Smooth muscle cell (in vitro differentiated cells): ENCODE data around the gene GNG13. TPM values are rescaled to one million over a fixed set of nuclear protein-coding genes. Genes with fewer than 3 reads are reported as not detected.
"Not testable (repeated sequence)": the region's sequence is repeated elsewhere in the genome, so short reads cannot be mapped to it uniquely, and the experiment has no call there.

Experiments used
- DNase-seq: peaks from one replicate; lab custom pipeline; 2025; ENCODE audit not compliant: unreplicated experiment; lab: John Stamatoyannopoulos, UW
- H2AFZ ChIP-seq: fragments of 200-600 bp; sonication (generic); 2 replicates; pipeline ENCODE4 v1.6.0; 2016; ENCODE audit warnings: antibody characterized with exemption, low read depth, mild to moderate bottlenecking
- H3F3A ChIP-seq: fragments of 200-600 bp; sonication (generic); 2 replicates; pipeline ENCODE4 v1.6.0; 2017; ENCODE audit warnings: antibody characterized with exemption, low read depth
- H3K27ac ChIP-seq: fragments of 200-600 bp; sonication (generic); 2 replicates; pipeline ENCODE4 v1.5.1; 2016; ENCODE audit warnings: low read depth, mild to moderate bottlenecking
- H3K27me3 ChIP-seq: fragments of 200-600 bp; sonication (generic); 2 replicates; pipeline ENCODE4 v1.6.1; 2016; ENCODE audit warnings: low read depth, mild to moderate bottlenecking
- H3K36me3 ChIP-seq: fragments of 200-600 bp; sonication (generic); 2 replicates; pipeline ENCODE4 v1.5.1; 2016; ENCODE audit warnings: low read depth
- H3K4me1 ChIP-seq: fragments of 200-600 bp; sonication (generic); 2 replicates; pipeline ENCODE4 v1.5.1; 2016; ENCODE audit warnings: low read depth
- H3K4me2 ChIP-seq: fragments of 200-600 bp; sonication (generic); 2 replicates; pipeline ENCODE4 v1.6.0; 2016; ENCODE audit warnings: mild to moderate bottlenecking
- H3K4me3 ChIP-seq: fragments of 200-600 bp; sonication (generic); 2 replicates; pipeline ENCODE4 v1.5.1; 2016; ENCODE audit warnings: mild to moderate bottlenecking
- H3K79me2 ChIP-seq: fragments of 200-600 bp; sonication (generic); 2 replicates; pipeline ENCODE4 v1.6.0; 2016; ENCODE audit warnings: low read depth, mild to moderate bottlenecking
- H3K9ac ChIP-seq: fragments of 200-600 bp; sonication (generic); 2 replicates; pipeline ENCODE4 v1.6.0; 2016; ENCODE audit warnings: low read depth
- H3K9me3 ChIP-seq: fragments of 200-600 bp; sonication (generic); replicated peaks from 2 replicates; pipeline ENCODE4 v1.5.1; 2016; ENCODE audit warnings: low read depth
- H4K20me1 ChIP-seq: fragments of 200-600 bp; sonication (generic); 2 replicates; pipeline ENCODE4 v1.6.0; 2016; ENCODE audit warnings: low read depth
- CTCF ChIP-seq: fragments of 200-600 bp; sonication (generic); IDR thresholded peaks from 2 replicates; pipeline ENCODE4 v1.5.1; 2017; ENCODE audit warnings: borderline replicate concordance, mild to moderate bottlenecking, antibody characterized with exemption; ENCODE audit not compliant: insufficient read depth, poor library complexity, severe bottlenecking
- WGBS: methylation state at CpG from one replicate; pipeline ENCODE4 v1.1.7; 2016; ENCODE audit warnings: low lambda C conversion rate; 5-methylcytosine and 5-hydroxymethylcytosine counted together
- polyA plus RNA-seq: library from polyadenylated mRNA; unstranded; fragments of >200 nt; fragmentation: Nextera tagmentation; extraction: Ambion mirVana; gene quantifications from 2 replicates; pipeline ENCODE4 v1.2.1, GENCODE V29; 2016
- total RNA-seq: library from RNA; depleted of rRNA; stranded (reverse); fragments of >200 nt; gene quantifications from 2 replicates; pipeline ENCODE4 v1.2.3, GENCODE V29; 2014

The GNG13 gene
- total and polyA plus RNA-seq, 2 experiments from 2014 or later = not detected

DNA sequence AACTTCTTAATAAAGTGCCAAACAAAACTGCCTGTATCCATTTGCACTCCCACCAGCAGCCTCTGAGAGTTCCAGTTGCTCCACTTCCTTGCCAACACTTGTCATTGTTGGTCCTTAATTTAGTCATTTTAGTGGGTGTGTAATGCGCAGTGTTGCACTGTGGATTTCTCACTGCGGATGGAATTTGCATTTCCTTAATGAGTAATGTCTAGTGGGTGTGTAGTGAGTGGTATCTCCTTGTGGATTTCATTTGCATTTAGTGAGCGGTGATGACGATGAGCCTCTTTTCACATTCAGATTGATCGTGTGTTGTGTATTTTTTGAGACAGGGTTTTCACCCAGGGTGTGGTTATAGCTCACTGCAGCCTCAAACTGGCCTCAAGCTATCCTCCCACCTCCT, 44.1 kb downstream of the GNG13 start:
- Histone ChIP-seq H3K4me3 (no peak overlapping the region), H3K9me3 (no peaks in the 10 kb centered on the region), H2AFZ (no peak overlapping the region), H3F3A (no peaks in the 10 kb centered on the region), H3K79me2 (no peaks in the 10 kb centered on the region), H3K9ac (no peak overlapping the region), H3K4me2 (no peak overlapping the region), H3K4me1 (peaks cover 4% of the 10 kb centered on the region), H3K27ac (no peak overlapping the region), H3K36me3 (no peaks in the 10 kb centered on the region), H3K27me3 (no peaks in the 10 kb centered on the region), H4K20me1 (no peaks in the 10 kb centered on the region)
- 96% methylated on average over 5 of the region's 5 CpGs for WGBS
- no peak for TF ChIP-seq CTCF
- DNase-seq = no peak

DNA sequence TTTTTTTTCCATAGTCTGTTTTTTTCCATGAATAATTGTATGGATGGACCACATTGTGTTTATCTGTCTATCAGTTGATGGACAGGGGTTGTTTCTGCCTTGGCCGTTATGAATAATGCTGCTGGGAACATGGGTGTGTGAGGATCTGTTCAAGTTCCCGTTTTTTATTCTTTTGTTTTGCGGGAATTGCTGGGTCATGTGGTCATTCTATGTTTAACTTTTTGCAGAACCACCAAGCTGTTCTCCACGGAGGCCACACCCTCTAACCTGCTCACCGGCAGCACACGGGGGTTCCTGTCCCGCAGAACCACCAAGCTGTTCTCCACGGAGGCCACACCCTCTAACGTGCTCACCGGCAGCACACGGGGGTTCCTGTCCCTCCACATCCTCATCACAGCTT, 45.9 kb downstream of the GNG13 start:
- no peak overlapping the region for H3K27ac ChIP-seq
- no peaks in the 10 kb centered on the region for H4K20me1 ChIP-seq
- no peak overlapping the region for H3K4me2 ChIP-seq
- no peaks in the 10 kb centered on the region for H3K79me2 ChIP-seq
- no peaks in the 10 kb centered on the region for H3K27me3 ChIP-seq
- WGBS = 82% methylated on average over 11 of the region's 11 CpGs
- no peaks in the 10 kb centered on the region for H3F3A ChIP-seq
- H3K4me3 ChIP-seq = no peak overlapping the region
- no peak overlapping the region for H3K9ac ChIP-seq
- H3K9me3 ChIP-seq = no peaks in the 10 kb centered on the region
- H2AFZ ChIP-seq = no peak overlapping the region
- TF ChIP-seq CTCF = no peak
- peaks cover 4% of the 10 kb centered on the region for H3K4me1 ChIP-seq
- no peak for DNase-seq
- H3K36me3 ChIP-seq = no peaks in the 10 kb centered on the region

DNA sequence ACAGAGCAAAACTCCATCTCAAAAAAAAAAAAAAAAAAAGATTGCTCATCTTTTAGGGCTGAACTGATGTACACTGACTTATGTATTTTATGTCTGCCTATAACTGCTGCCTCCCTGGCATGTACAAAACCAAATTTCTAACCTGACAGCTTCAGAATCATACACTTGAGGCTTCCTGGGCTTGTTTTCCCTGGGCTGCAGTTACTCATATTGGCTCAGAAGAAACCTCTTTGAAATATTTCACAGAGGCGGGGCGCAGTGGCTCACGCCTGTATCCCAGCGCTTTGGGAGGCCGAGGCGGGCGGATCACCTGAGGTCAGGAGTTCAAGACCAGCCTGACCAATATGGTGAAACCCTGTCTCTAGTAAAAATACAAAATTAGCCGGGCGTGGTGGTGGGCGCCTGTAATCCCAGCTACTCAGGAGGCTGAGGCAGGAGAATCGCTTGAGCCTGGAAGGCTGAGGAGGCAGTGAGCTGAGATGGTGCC, 46.4 kb downstream of the GNG13 start:
- not testable (repeated sequence) for DNase-seq, H3K4me1 ChIP-seq, H3K9ac ChIP-seq, H3K4me3 ChIP-seq, H3K27ac ChIP-seq, H3K4me2 ChIP-seq, H3K9me3 ChIP-seq, H3K36me3 ChIP-seq, H3K27me3 ChIP-seq, H3F3A ChIP-seq, H3K79me2 ChIP-seq, H2AFZ ChIP-seq, H4K20me1 ChIP-seq
- WGBS = 96% methylated on average over 11 of the region's 11 CpGs

- Histone ChIP-seq H3K4me2 (no peak overlapping the region), H3K27me3 (no peaks in the 10 kb centered on the region), H3K4me3 (no peak overlapping the region), H4K20me1 (no peaks in the 10 kb centered on the region), H3K36me3 (no peaks in the 10 kb centered on the region), H3K4me1 (peaks cover 4% of the 10 kb centered on the region), H2AFZ (no peak overlapping the region), H3K9ac (no peak overlapping the region), H3K79me2 (no peaks in the 10 kb centered on the region), H3K9me3 (no peaks in the 10 kb centered on the region), H3K27ac (no peak overlapping the region), H3F3A (no peaks in the 10 kb centered on the region)
- DNase-seq = no peak
- TF ChIP-seq CTCF = no peak
- 48% methylated on average over 10 of the region's 10 CpGs for WGBS
Observed at GRCh38 chr16:752007-752312, 48.6 kb downstream of the GNG13 start.
